GM12875 (cell line): ENCODE data around the gene CAPN2.

Experiments
- H3K4me3 ChIP-seq: one replicate; pipeline ENCODE4 v1.5.1; 2011; ENCODE audit warnings: low read depth, low read length, control low read depth
- TF ChIP-seq, protein P1 (sequence below): IDR thresholded peaks from 2 replicates; pipeline ENCODE4 v1.5.1; 2011; ENCODE audit warnings: low read depth, mild to moderate bottlenecking, control low read depth, inconsistent platforms, low read length, moderate library complexity, borderline replicate concordance; ENCODE audit not compliant: insufficient read depth

CAPN2 gene

GRCh38 chr1:223725578-223725977 is 13.2 kb downstream of the CAPN2 start:
- TF ChIP-seq, protein P1, sequence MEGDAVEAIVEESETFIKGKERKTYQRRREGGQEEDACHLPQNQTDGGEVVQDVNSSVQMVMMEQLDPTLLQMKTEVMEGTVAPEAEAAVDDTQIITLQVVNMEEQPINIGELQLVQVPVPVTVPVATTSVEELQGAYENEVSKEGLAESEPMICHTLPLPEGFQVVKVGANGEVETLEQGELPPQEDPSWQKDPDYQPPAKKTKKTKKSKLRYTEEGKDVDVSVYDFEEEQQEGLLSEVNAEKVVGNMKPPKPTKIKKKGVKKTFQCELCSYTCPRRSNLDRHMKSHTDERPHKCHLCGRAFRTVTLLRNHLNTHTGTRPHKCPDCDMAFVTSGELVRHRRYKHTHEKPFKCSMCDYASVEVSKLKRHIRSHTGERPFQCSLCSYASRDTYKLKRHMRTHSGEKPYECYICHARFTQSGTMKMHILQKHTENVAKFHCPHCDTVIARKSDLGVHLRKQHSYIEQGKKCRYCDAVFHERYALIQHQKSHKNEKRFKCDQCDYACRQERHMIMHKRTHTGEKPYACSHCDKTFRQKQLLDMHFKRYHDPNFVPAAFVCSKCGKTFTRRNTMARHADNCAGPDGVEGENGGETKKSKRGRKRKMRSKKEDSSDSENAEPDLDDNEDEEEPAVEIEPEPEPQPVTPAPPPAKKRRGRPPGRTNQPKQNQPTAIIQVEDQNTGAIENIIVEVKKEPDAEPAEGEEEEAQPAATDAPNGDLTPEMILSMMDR: no peak
- no peak overlapping the region for H3K4me3 ChIP-seq

GRCh38 chr1:223726380-223727001 is 14.2 kb downstream of the CAPN2 start:
- H3K4me3 ChIP-seq: no peak overlapping the region

GRCh38 chr1:223727541-223727940 is 15.2 kb downstream of the CAPN2 start:
- TF ChIP-seq, protein P1: no peak
- H3K4me3 ChIP-seq: no peak overlapping the region

More at GRCh38 chr1:223726380-223727001, 14.2 kb downstream of the CAPN2 start:
- TF ChIP-seq, protein P1: no peak

DNA sequence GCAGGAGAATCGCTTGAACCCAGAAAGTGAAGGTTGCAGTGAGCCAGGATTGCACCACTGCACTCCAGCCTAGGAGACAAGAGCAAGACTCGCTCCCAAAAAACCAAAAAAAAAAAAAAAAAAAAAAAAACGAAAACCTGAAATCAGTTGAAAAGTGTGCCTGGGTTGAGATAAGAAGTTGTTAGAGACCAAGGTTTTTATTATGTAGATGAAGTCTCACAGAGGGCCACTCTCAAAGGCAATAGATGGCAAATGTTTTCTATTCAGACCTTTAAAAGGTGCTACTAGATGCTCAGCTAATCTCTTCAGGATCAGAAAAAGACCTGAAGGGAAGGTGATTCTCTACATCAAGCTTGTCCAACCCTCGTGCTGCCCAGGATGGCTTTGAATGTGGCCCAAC is 17.6 kb downstream of the CAPN2 start:
- H3K4me3 ChIP-seq: no peak overlapping the region
- TF ChIP-seq, protein P1: no peak

- no peak overlapping the region for H3K4me3 ChIP-seq
These were observed 18.3 kb downstream of the CAPN2 start for GRCh38 chr1:223730479-223731132.

GRCh38 chr1:223731133-223731770 is 18.9 kb downstream of the CAPN2 start:
- no peak overlapping the region for H3K4me3 ChIP-seq
- TF ChIP-seq, protein P1: no peak

More at GRCh38 chr1:223730479-223731132, 18.3 kb downstream of the CAPN2 start:
- TF ChIP-seq, protein P1: no peak
